K562 (cell line): ENCODE data around the gene TBP. TPM values are rescaled to one million over a fixed set of nuclear protein-coding genes. Genes with fewer than 3 reads are reported as not detected.

Experiments used
- ATAC-seq: fragments of 200-7000 bp; cut with Tn5 transposase; 3 replicates; pipeline ENCODE4 v1.9.1; 2020; ENCODE audit warnings: moderate library complexity
- BruUV-seq: library from RNA; stranded (reverse); fragments of 400-500 nt; replicated peaks from 2 replicates; lab custom pipeline; 2021; lab: Mats Ljungman, UMichigan
- CTCF ChIA-PET: fragments of 300-600 bp; formaldehyde crosslinking; extraction: SDS; loops from one replicate; lab custom pipeline; 2021; ENCODE audit warnings: low intra/inter-chr PET ratio; lab: Yijun Ruan, JAX
- POLR2A ChIA-PET: fragments of 300-600, 350-650 bp; sonication (Branson Sonifier 250); formaldehyde crosslinking; extraction: SDS; loops from one replicate; lab custom pipeline; 2021; ENCODE audit warnings: antibody characterized with exemption, inconsistent platforms; lab: Yijun Ruan, JAX
- DNase-seq, 4 experiments: peaks; one replicate each; pipeline versions ENCODE4 v3.0.0 to v3.0.0-alpha.2; 2011 to 2018; ENCODE audit warnings: low spot score in 3 of 4, mixed read lengths in 3 of 4; ENCODE audit errors: extremely low read depth in 1 of 4
- FAIRE-seq: peaks from 2 replicates; lab custom pipeline; 2011; peaks lifted over from hg19 to GRCh38; lab: Jason Lieb, UNC
- H2AFZ ChIP-seq: 2 replicates; pipeline ENCODE4 v1.6.0; 2011; ENCODE audit warnings: low read depth, low read length, control low read depth, inconsistent platforms
- H3K27ac ChIP-seq: fragments of 200-600 bp; 3 replicates; pipeline ENCODE4 v1.8.0; 2011; ENCODE audit warnings: low read depth, mild to moderate bottlenecking, control low read depth, inconsistent platforms, low read length, moderate library complexity, mixed read lengths; ENCODE audit errors: extremely low read depth
- H3K27me3 ChIP-seq, 2 experiments: fragments of 300-600 bp in 1 of 2; 2 replicates in 1 of 2; 3 replicates in 1 of 2; pipeline versions ENCODE4 v1.6.0 to v1.8.0; 2011; ENCODE audit warnings: inconsistent platforms in 2 of 2, low read length in 2 of 2, mild to moderate bottlenecking in 1 of 2, mixed read lengths in 1 of 2, moderate library complexity in 1 of 2; ENCODE audit not compliant: control insufficient read depth in 2 of 2, insufficient read depth in 2 of 2
- H3K36me3 ChIP-seq: fragments of 300-600 bp; 3 replicates; pipeline ENCODE4 v1.8.0; 2011; ENCODE audit warnings: mild to moderate bottlenecking, low read length, inconsistent platforms; ENCODE audit not compliant: control insufficient read depth, insufficient read depth
- H3K4me1 ChIP-seq, 2 experiments: fragments of 200-600 bp in 1 of 2; replicated peaks in 1 of 2; 2 replicates in 1 of 2; 3 replicates in 1 of 2; pipeline versions ENCODE4 v1.5.1 to v1.8.0; 2011; ENCODE audit warnings: inconsistent platforms in 2 of 2, low read length in 2 of 2, mild to moderate bottlenecking in 1 of 2, mixed read lengths in 1 of 2, moderate library complexity in 1 of 2; ENCODE audit not compliant: control insufficient read depth in 2 of 2, insufficient read depth in 2 of 2
- H3K4me2 ChIP-seq: 2 replicates; pipeline ENCODE4 v1.6.1; 2011; ENCODE audit warnings: low read length, control low read depth, inconsistent platforms, mixed read lengths; ENCODE audit not compliant: insufficient read depth
- H3K4me3 ChIP-seq: fragments of 200-600 bp; sonication (generic), shearing (Covaris generic); 2 replicates; pipeline ENCODE4 v1.5.1; 2016; ENCODE audit warnings: control low read depth, inconsistent platforms
- H3K79me2 ChIP-seq: fragments of 200-600 bp; 3 replicates; pipeline ENCODE4 v1.8.0; 2011; ENCODE audit warnings: low read length, inconsistent platforms; ENCODE audit not compliant: control insufficient read depth, insufficient read depth
- H3K9ac ChIP-seq, 2 experiments: 2 replicates each; pipeline versions ENCODE4 v1.6.0 to v1.6.1; 2011; ENCODE audit warnings: low read depth in 2 of 2, low read length in 2 of 2, control low read depth in 1 of 2, inconsistent platforms in 1 of 2, mild to moderate bottlenecking in 1 of 2, mixed read lengths in 1 of 2; ENCODE audit not compliant: insufficient read depth in 1 of 2
- H3K9me1 ChIP-seq: one replicate; pipeline ENCODE4 v1.6.0; 2011; ENCODE audit warnings: inconsistent platforms, mild to moderate bottlenecking, low read length, moderate library complexity; ENCODE audit not compliant: control insufficient read depth, insufficient read depth
- H3K9me3 ChIP-seq: replicated peaks from 2 replicates; pipeline ENCODE4 v1.5.1; 2011; ENCODE audit warnings: low read depth, low read length, inconsistent platforms; ENCODE audit not compliant: control insufficient read depth, insufficient read depth
- H4K20me1 ChIP-seq: replicated peaks from 2 replicates; pipeline ENCODE4 v1.6.1; 2011; ENCODE audit warnings: low read length, inconsistent platforms, mixed read lengths; ENCODE audit not compliant: control insufficient read depth, insufficient read depth
- ARNT ChIP-seq, 2 experiments: fragments of 450-650 bp; IDR thresholded peaks; 2 replicates each; pipeline ENCODE4 v1.6.1; 2016; ENCODE audit warnings: mild to moderate bottlenecking in 1 of 2
- BRD4 ChIP-seq: fragments of 200-600 bp; sonication (generic); IDR thresholded peaks from 2 replicates; pipeline ENCODE4 v1.6.1; 2017; ENCODE audit warnings: inconsistent platforms
- EGR1 ChIP-seq: fragments of 450-650 bp; conservative IDR thresholded peaks from 2 replicates; pipeline ENCODE4 v1.6.1; 2017; ENCODE audit warnings: mild to moderate bottlenecking
- GABPA ChIP-seq: fragments of 200-800 bp; sonication (Bioruptor generic); conservative IDR thresholded peaks from 2 replicates; pipeline ENCODE4 v1.6.1; 2016; ENCODE audit warnings: low read depth, missing genetic modification characterization, missing compliant biosample characterization
- GTF2E2 ChIP-seq: fragments of 200-800 bp; sonication (Bioruptor generic); IDR thresholded peaks from 2 replicates; pipeline ENCODE4 v1.6.1; 2016; ENCODE audit warnings: missing genetic modification characterization, missing compliant biosample characterization
- MBD2 ChIP-seq: sonication (generic); IDR thresholded peaks from 2 replicates; pipeline ENCODE4 v1.6.1; 2016; ENCODE audit warnings: low read depth, borderline replicate concordance
- RBM34 ChIP-seq: fragments of 200-400 bp; formaldehyde crosslinking; IDR thresholded peaks from 2 replicates; pipeline ENCODE4 v1.6.1; 2018; ENCODE audit warnings: low read length, borderline replicate concordance; ENCODE audit not compliant: insufficient read depth
- SMC3 ChIP-seq: conservative IDR thresholded peaks from 2 replicates; pipeline ENCODE4 v1.6.1; 2011; ENCODE audit warnings: low read depth, low read length, improper control_type of control experiment; ENCODE audit not compliant: insufficient read depth
- ZNF174 ChIP-seq: fragments of 250-450 bp; sonication (Bioruptor Pico); IDR thresholded peaks from 2 replicates; pipeline ENCODE4 v1.4.0; 2020; ENCODE audit warnings: mild to moderate bottlenecking
- ZNF766 ChIP-seq: fragments of 200-800 bp; sonication (Bioruptor generic); conservative IDR thresholded peaks from 2 replicates; pipeline ENCODE4 v1.6.1; 2016; ENCODE audit warnings: missing genetic modification characterization, missing compliant biosample characterization
- WGBS: fragments of 100-300 bp; shearing (Covaris generic); methylation state at CpG from one replicate; pipeline ENCODE4 v1.1.6; 2016; ENCODE audit warnings: low coverage, mixed read lengths; ENCODE audit not compliant: insufficient coverage; ENCODE audit errors: missing lambda C conversion rate; 5-methylcytosine and 5-hydroxymethylcytosine counted together
- in situ Hi-C: fragments of 300-500 bp; cut with MboI; formaldehyde crosslinking; loops from 4 replicates; pipeline ENCODE4 v1.15.0; 2018; ENCODE audit warnings: inconsistent platforms, mixed read lengths
- intact Hi-C: fragments of 100-400 bp; cut with micrococcal nuclease; formaldehyde crosslinking; loops from 2 replicates; pipeline ENCODE4 v1.14.2; 2022
- polyA plus RNA-seq, 8 experiments: library from polyadenylated mRNA; depleted of rRNA in 4 of 8; stranded (reverse) in 5 of 8; unstranded in 3 of 8; fragments of >200 nt; fragmentation: Nextera tagmentation in 2 of 8; fragmentation: Illumina TruSeq in 1 of 8; extraction: Ambion mirVana in 2 of 8; extraction: Trizol in 1 of 8; gene quantifications; 2 replicates each; pipeline versions ENCODE4 v1.2.1 to v1.2.3, GENCODE V29; 2011 to 2014; ENCODE audit warnings: inconsistent platforms in 1 of 8, missing spikeins in 1 of 8
- total RNA-seq, 7 experiments: library from RNA; depleted of rRNA in 6 of 7; stranded (reverse); fragments of >200 nt in 6 of 7; fragmentation: Illumina TruSeq in 2 of 7; extraction: Trizol in 2 of 7; gene quantifications; 2 replicates each; pipeline versions ENCODE4 v1.2.1 to v1.2.3, GENCODE V29; 2011 to 2021; ENCODE audit warnings: low replicate concordance in 1 of 7
- TF ChIP-seq, protein P1 (sequence below), 3 experiments: IDR thresholded peaks in 2 of 3; conservative IDR thresholded peaks in 1 of 3; 2 replicates each; pipeline ENCODE4 v1.5.1; 2011 to 2012; ENCODE audit warnings: low read length in 3 of 3, mild to moderate bottlenecking in 3 of 3, control low read depth in 2 of 3, improper control_type of control experiment in 1 of 3, inconsistent platforms in 1 of 3, low read depth in 1 of 3, mixed read lengths in 1 of 3, moderate library complexity in 1 of 3; ENCODE audit not compliant: insufficient read depth in 2 of 3
- TF ChIP-seq, protein P2 (sequence below): fragments of 250-450 bp; sonication (Bioruptor Pico); IDR thresholded peaks from 2 replicates; pipeline ENCODE4 v1.4.0; 2020
- TF ChIP-seq, protein P3 (sequence below): fragments of 450-650 bp; formaldehyde crosslinking; IDR thresholded peaks from 2 replicates; pipeline ENCODE4 v1.4.0; 2020; ENCODE audit warnings: mild to moderate bottlenecking, moderate library complexity

The TBP gene
- total and polyA plus RNA-seq, 9 of the 15 experiments (the other 6 are each of a cell fraction or from before 2014, with no cell fraction given) = 28.5 to 86.1 (median 39.5) TPM

DNA sequence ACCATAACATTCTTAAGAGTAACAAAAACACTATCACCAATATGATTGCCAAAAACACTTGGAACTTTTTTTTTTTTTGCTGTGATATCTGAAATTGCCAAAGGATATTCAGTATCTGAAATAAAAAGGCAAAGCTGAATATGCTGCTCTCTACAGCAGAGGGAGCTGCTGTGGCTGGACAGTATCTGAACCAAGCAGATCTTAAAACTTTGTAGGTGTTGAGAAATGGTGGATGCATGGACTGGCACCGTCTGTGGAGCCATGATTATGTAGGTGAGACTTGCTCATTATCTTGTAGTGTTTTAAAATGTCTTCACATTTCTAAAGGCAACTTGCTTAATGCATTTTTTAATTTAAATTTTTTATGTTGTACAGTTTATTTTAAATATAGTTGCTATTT lies 21.1 kb downstream of the TBP start:
- Histone ChIP-seq H2AFZ (no peak overlapping the region), H3K4me3 (no peak overlapping the region), H3K27me3 (no peaks in the 10 kb centered on the region), H3K79me2 (peaks cover 3% of the 10 kb centered on the region; the same call in 1 of the 3 replicates), H3K9me1 (no peaks in the 10 kb centered on the region), H3K4me2 (no peak overlapping the region), H3K9me3 (no peaks in the 10 kb centered on the region), H3K9ac (0 out of 4 replicates have a peak overlapping the region, but pooled peaks of 1 of the 2 experiments have one; percentile 3), H3K27ac (peak overlapping the region; percentile 4; the same call in 1 of the 3 replicates), H4K20me1 (no peaks in the 10 kb centered on the region), H3K36me3 (peaks cover 98% of the 10 kb centered on the region), H3K4me1 (peaks cover 0 to 16% of the 10 kb centered on the region in 2 experiments; a peak in 3 of 5 replicates)
- no TSS peak for BruUV-seq
- POLR2A ChIA-PET = interaction anchor here (0.8 to 4.0 kb wide), 5 partner anchors 8 to 21 kb away, joined by 3 to 19 read pairs (median 6); partner anchors contain the start of genes PDCD2 and TBP
- FAIRE-seq = peak; percentile 77
- peak in 3 of 4 experiments; percentile 39 to 58 (median 54) for DNase-seq
- CTCF ChIA-PET = interaction anchor here (1.0 kb wide), 1 partner anchor 9 kb away, joined by 4 read pairs; the partner anchor contains the start of gene PDCD2
- in situ Hi-C loops = no loop called here
- intact Hi-C loops = no loop called here
- 33% methylated on average over 1 of the region's 1 CpG for WGBS
- peak; percentile 80 for ATAC-seq
- no peak for TF ChIP-seq GABPA
- TF ChIP-seq SMC3 = peak; percentile 70
- TF ChIP-seq BRD4 = no peak
- TF ChIP-seq ZNF174 (CRISPR knock-in tag) = no peak
- no peak for TF ChIP-seq MBD2
- TF ChIP-seq ZNF766 (CRISPR knock-in tag) = no peak
- TF ChIP-seq GTF2E2 (tag) = no peak
- 0 out of 4 replicates have a peak, but pooled peaks of 1 of the 2 experiments have one; percentile 42 for TF ChIP-seq ARNT (IDR thresholded peaks at IDR 0.05)
- TF ChIP-seq EGR1 = no peak
- TF ChIP-seq, protein P1, sequence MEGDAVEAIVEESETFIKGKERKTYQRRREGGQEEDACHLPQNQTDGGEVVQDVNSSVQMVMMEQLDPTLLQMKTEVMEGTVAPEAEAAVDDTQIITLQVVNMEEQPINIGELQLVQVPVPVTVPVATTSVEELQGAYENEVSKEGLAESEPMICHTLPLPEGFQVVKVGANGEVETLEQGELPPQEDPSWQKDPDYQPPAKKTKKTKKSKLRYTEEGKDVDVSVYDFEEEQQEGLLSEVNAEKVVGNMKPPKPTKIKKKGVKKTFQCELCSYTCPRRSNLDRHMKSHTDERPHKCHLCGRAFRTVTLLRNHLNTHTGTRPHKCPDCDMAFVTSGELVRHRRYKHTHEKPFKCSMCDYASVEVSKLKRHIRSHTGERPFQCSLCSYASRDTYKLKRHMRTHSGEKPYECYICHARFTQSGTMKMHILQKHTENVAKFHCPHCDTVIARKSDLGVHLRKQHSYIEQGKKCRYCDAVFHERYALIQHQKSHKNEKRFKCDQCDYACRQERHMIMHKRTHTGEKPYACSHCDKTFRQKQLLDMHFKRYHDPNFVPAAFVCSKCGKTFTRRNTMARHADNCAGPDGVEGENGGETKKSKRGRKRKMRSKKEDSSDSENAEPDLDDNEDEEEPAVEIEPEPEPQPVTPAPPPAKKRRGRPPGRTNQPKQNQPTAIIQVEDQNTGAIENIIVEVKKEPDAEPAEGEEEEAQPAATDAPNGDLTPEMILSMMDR (IDR thresholded peaks at IDR 0.05 in 2 of 3, conservative IDR thresholded peaks at IDR 0.05 in 1 of 3; ENCODE audit: insufficient read depth in 2 of 3, low read depth in 1 of 3, low read length in 3 of 3) = peak in 2 of 3 experiments; percentile 68 to 84; a peak in 5 of 6 replicates
- TF ChIP-seq, protein P2, sequence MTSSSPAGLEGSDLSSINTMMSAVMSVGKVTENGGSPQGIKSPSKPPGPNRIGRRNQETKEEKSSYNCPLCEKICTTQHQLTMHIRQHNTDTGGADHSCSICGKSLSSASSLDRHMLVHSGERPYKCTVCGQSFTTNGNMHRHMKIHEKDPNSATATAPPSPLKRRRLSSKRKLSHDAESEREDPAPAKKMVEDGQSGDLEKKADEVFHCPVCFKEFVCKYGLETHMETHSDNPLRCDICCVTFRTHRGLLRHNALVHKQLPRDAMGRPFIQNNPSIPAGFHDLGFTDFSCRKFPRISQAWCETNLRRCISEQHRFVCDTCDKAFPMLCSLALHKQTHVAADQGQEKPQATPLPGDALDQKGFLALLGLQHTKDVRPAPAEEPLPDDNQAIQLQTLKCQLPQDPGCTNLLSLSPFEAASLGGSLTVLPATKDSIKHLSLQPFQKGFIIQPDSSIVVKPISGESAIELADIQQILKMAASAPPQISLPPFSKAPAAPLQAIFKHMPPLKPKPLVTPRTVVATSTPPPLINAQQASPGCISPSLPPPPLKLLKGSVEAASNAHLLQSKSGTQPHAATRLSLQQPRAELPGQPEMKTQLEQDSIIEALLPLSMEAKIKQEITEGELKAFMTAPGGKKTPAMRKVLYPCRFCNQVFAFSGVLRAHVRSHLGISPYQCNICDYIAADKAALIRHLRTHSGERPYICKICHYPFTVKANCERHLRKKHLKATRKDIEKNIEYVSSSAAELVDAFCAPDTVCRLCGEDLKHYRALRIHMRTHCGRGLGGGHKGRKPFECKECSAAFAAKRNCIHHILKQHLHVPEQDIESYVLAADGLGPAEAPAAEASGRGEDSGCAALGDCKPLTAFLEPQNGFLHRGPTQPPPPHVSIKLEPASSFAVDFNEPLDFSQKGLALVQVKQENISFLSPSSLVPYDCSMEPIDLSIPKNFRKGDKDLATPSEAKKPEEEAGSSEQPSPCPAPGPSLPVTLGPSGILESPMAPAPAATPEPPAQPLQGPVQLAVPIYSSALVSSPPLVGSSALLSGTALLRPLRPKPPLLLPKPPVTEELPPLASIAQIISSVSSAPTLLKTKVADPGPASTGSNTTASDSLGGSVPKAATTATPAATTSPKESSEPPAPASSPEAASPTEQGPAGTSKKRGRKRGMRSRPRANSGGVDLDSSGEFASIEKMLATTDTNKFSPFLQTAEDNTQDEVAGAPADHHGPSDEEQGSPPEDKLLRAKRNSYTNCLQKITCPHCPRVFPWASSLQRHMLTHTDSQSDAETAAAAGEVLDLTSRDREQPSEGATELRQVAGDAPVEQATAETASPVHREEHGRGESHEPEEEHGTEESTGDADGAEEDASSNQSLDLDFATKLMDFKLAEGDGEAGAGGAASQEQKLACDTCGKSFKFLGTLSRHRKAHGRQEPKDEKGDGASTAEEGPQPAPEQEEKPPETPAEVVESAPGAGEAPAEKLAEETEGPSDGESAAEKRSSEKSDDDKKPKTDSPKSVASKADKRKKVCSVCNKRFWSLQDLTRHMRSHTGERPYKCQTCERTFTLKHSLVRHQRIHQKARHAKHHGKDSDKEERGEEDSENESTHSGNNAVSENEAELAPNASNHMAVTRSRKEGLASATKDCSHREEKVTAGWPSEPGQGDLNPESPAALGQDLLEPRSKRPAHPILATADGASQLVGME (CRISPR knock-in tag) = no peak
- TF ChIP-seq RBM34 = no peak
- TF ChIP-seq, protein P3, sequence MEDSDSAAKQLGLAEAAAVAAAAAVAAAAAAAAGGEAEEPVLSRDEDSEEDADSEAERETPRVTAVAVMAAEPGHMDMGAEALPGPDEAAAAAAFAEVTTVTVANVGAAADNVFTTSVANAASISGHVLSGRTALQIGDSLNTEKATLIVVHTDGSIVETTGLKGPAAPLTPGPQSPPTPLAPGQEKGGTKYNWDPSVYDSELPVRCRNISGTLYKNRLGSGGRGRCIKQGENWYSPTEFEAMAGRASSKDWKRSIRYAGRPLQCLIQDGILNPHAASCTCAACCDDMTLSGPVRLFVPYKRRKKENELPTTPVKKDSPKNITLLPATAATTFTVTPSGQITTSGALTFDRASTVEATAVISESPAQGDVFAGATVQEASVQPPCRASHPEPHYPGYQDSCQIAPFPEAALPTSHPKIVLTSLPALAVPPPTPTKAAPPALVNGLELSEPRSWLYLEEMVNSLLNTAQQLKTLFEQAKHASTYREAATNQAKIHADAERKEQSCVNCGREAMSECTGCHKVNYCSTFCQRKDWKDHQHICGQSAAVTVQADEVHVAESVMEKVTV (CRISPR knock-in tag) = peak; percentile 25; the same call in 1 of the 2 replicates
